K562 (cell line): Measurements from ENCODE around the gene SNX33. TPM values are rescaled to one million over a fixed set of nuclear protein-coding genes. Genes with fewer than 3 reads are reported as not detected.
A peak's percentile ranks its signal among the peaks of the same experiment; 100 is the strongest.

ENCODE experiments used
- GABPB1 ChIP-seq: sonication (generic); formaldehyde crosslinking; IDR thresholded peaks from 2 replicates; pipeline ENCODE4 v1.8.0; 2022; ENCODE audit warnings: mild to moderate bottlenecking, missing genetic modification reagents
- GATA2 ChIP-seq: sonication (generic); formaldehyde crosslinking; IDR thresholded peaks from 2 replicates; pipeline ENCODE4 v1.4.0; 2020; ENCODE audit warnings: mild to moderate bottlenecking, missing genetic modification reagents
- MGA ChIP-seq: fragments of 450-650 bp; IDR thresholded peaks from 2 replicates; pipeline ENCODE4 v1.6.1; 2016; ENCODE audit warnings: mild to moderate bottlenecking, moderate library complexity
- RBFOX2 ChIP-seq: fragments of 200-400 bp; formaldehyde crosslinking; IDR thresholded peaks from 2 replicates; pipeline ENCODE4 v1.6.1; 2017; ENCODE audit warnings: low read depth, mild to moderate bottlenecking, low read length, moderate library complexity
- ZFP91 ChIP-seq: sonication (generic); formaldehyde crosslinking; IDR thresholded peaks from 2 replicates; pipeline ENCODE4 v1.8.0; 2022; ENCODE audit warnings: mild to moderate bottlenecking, missing genetic modification reagents
- ZNF717 ChIP-seq: fragments of 250-450 bp; sonication (Bioruptor Pico); IDR thresholded peaks from 2 replicates; pipeline ENCODE4 v1.5.0; 2021
- polyA plus RNA-seq, 8 experiments: library from polyadenylated mRNA; depleted of rRNA in 4 of 8; stranded (reverse) in 5 of 8; unstranded in 3 of 8; fragments of >200 nt; fragmentation: Nextera tagmentation in 2 of 8; fragmentation: Illumina TruSeq in 1 of 8; extraction: Ambion mirVana in 2 of 8; extraction: Trizol in 1 of 8; gene quantifications; 2 replicates each; pipeline versions ENCODE4 v1.2.1 to v1.2.3, GENCODE V29; 2011 to 2014; ENCODE audit warnings: inconsistent platforms in 1 of 8, missing spikeins in 1 of 8
- total RNA-seq, 7 experiments: library from RNA; depleted of rRNA in 6 of 7; stranded (reverse); fragments of >200 nt in 6 of 7; fragmentation: Illumina TruSeq in 2 of 7; extraction: Trizol in 2 of 7; gene quantifications; 2 replicates each; pipeline versions ENCODE4 v1.2.1 to v1.2.3, GENCODE V29; 2011 to 2021; ENCODE audit warnings: low replicate concordance in 1 of 7
- TF ChIP-seq, protein P1 (sequence below): fragments of 450-650 bp; formaldehyde crosslinking; IDR thresholded peaks from 2 replicates; pipeline ENCODE4 v1.4.0; 2020; ENCODE audit warnings: mild to moderate bottlenecking, moderate library complexity
- TF ChIP-seq, protein P2 (sequence below): fragments of 250-450 bp; sonication (Bioruptor Pico); IDR thresholded peaks from 2 replicates; pipeline ENCODE4 v1.5.0; 2022; ENCODE audit warnings: mild to moderate bottlenecking

The SNX33 gene
- total and polyA plus RNA-seq, 9 of the 15 experiments (the other 6 are each of a cell fraction or from before 2014, with no cell fraction given): 1.4 to 14.1 (median 8.2) TPM

- TF ChIP-seq MGA (peak; percentile 83; the same call in 1 of the 2 replicates), GABPB1 (CRISPR knock-in tag) (peak; percentile 65), ZNF717 (CRISPR knock-in tag) (no peak), RBFOX2 (peak; percentile 100), GATA2 (no peak; the same call in 1 of the 2 replicates), ZFP91 (CRISPR knock-in tag) (peak; percentile 55; the same call in 1 of the 2 replicates)
- TF ChIP-seq, protein P1, sequence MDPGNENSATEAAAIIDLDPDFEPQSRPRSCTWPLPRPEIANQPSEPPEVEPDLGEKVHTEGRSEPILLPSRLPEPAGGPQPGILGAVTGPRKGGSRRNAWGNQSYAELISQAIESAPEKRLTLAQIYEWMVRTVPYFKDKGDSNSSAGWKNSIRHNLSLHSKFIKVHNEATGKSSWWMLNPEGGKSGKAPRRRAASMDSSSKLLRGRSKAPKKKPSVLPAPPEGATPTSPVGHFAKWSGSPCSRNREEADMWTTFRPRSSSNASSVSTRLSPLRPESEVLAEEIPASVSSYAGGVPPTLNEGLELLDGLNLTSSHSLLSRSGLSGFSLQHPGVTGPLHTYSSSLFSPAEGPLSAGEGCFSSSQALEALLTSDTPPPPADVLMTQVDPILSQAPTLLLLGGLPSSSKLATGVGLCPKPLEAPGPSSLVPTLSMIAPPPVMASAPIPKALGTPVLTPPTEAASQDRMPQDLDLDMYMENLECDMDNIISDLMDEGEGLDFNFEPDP (CRISPR knock-in tag): no peak
- TF ChIP-seq, protein P2, sequence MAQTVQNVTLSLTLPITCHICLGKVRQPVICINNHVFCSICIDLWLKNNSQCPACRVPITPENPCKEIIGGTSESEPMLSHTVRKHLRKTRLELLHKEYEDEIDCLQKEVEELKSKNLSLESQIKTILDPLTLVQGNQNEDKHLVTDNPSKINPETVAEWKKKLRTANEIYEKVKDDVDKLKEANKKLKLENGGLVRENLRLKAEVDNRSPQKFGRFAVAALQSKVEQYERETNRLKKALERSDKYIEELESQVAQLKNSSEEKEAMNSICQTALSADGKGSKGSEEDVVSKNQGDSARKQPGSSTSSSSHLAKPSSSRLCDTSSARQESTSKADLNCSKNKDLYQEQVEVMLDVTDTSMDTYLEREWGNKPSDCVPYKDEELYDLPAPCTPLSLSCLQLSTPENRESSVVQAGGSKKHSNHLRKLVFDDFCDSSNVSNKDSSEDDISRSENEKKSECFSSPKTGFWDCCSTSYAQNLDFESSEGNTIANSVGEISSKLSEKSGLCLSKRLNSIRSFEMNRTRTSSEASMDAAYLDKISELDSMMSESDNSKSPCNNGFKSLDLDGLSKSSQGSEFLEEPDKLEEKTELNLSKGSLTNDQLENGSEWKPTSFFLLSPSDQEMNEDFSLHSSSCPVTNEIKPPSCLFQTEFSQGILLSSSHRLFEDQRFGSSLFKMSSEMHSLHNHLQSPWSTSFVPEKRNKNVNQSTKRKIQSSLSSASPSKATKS (CRISPR knock-in tag): no peak
Observed at GRCh38 chr15:75639709-75640482, 7.8 kb upstream of the SNX33 start, which contains the start of gene IMP3 (continued).
